Retinal pigment epithelial cell (primary cell): ENCODE results near the gene TAS2R43.
"Not testable (repeated sequence)": the region's sequence is repeated elsewhere in the genome, so short reads cannot be mapped to it uniquely, and the experiment has no call there.

ENCODE experiments used
- DNase-seq: peaks from one replicate; pipeline ENCODE4 v3.0.0-alpha.2; 2010; ENCODE audit warnings: low read depth
- H3K4me3 ChIP-seq: 2 replicates; pipeline ENCODE4 v1.5.1; 2011; ENCODE audit warnings: mild to moderate bottlenecking, low read length, control low read depth, moderate library complexity
- TF ChIP-seq, protein P1 (sequence below): conservative IDR thresholded peaks from 2 replicates; pipeline ENCODE4 v1.5.1; 2011; ENCODE audit warnings: low read depth, low read length, control low read depth, inconsistent platforms

TAS2R43 gene

GRCh38 chr12:11059041-11059440, 33.1 kb downstream of the TAS2R43 start:
- no peak overlapping the region for H3K4me3 ChIP-seq
- DNase-seq: no peak
- TF ChIP-seq, protein P1, sequence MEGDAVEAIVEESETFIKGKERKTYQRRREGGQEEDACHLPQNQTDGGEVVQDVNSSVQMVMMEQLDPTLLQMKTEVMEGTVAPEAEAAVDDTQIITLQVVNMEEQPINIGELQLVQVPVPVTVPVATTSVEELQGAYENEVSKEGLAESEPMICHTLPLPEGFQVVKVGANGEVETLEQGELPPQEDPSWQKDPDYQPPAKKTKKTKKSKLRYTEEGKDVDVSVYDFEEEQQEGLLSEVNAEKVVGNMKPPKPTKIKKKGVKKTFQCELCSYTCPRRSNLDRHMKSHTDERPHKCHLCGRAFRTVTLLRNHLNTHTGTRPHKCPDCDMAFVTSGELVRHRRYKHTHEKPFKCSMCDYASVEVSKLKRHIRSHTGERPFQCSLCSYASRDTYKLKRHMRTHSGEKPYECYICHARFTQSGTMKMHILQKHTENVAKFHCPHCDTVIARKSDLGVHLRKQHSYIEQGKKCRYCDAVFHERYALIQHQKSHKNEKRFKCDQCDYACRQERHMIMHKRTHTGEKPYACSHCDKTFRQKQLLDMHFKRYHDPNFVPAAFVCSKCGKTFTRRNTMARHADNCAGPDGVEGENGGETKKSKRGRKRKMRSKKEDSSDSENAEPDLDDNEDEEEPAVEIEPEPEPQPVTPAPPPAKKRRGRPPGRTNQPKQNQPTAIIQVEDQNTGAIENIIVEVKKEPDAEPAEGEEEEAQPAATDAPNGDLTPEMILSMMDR: no peak

- H3K4me3 ChIP-seq: no peak overlapping the region
- DNase-seq: no peak
- TF ChIP-seq, protein P1: no peak
Observed at GRCh38 chr12:11055306-11055705, 36.8 kb downstream of the TAS2R43 start.

DNA sequence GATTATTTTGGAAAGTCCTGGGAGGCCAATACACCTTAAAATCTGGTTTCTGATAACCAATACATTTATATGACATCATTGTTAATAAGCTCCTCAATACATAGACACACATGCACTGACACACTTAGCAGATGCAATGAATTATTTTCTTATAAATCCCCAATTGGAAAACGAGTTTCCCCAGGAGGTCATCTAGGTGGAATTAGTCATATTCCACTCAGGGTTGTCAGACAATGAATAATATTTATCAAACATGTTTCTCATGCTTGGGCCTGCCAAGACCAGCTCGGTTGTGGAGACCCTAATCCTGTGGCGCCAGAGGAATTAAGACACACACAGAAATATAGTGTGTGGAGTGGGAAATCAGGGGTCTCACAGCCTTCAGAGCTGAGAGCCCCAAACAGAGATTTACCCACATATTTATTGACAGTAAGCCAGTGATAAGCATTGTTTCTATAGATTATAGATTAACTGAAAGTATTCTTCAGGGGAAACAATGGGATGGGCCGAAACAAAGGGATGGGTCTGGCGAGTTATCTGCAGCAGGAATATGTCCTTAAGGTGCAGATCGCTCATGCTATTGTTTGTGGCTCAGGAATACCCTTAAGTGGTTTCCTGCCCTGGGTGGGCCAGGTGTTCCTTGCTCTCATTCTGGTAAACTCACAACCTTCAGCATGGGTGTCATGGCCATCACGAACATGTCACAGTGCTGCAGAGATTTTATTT, 42.1 kb downstream of the TAS2R43 start:
- not testable (repeated sequence) for H3K4me3 ChIP-seq, DNase-seq

GRCh38 chr12:11041366-11041765, 50.7 kb downstream of the TAS2R43 start:
- DNase-seq, H3K4me3 ChIP-seq: not testable (repeated sequence)
